Endothelial cell of umbilical vein (primary cell): Measurements from ENCODE around the gene EHF. TPM values are rescaled to one million over a fixed set of nuclear protein-coding genes. Genes with fewer than 3 reads are reported as not detected.

ENCODE experiments used
- BruUV-seq: library from RNA; stranded (reverse); fragments of 400-500 nt; replicated peaks from 2 replicates; lab custom pipeline; 2021; lab: Mats Ljungman, UMichigan
- CTCF ChIA-PET: fragments of 300-600, 350-600 bp; sonication (Branson Sonifier 250); formaldehyde crosslinking; loops from one replicate; lab custom pipeline; 2021; ENCODE audit warnings: antibody characterized with exemption, inconsistent platforms; lab: Charles Lee
- POLR2A ChIA-PET: fragments of 300-600, 350-600 bp; sonication (Branson Sonifier 250); formaldehyde crosslinking; loops from one replicate; lab custom pipeline; 2021; ENCODE audit warnings: antibody characterized with exemption, inconsistent platforms; lab: Charles Lee
- DNase-seq: peaks from one replicate; pipeline ENCODE4 v3.0.0-alpha.2; 2011; ENCODE audit warnings: low read depth, low spot score
- FAIRE-seq: peaks from 2 replicates; lab custom pipeline; 2011; peaks lifted over from hg19 to GRCh38; lab: Jason Lieb, UNC
- H2AFZ ChIP-seq: 2 replicates; pipeline ENCODE4 v1.6.0; 2012; ENCODE audit warnings: low read depth, low read length, control low read depth, inconsistent platforms
- H3K27ac ChIP-seq: 2 replicates; pipeline ENCODE4 v1.5.1; 2011; ENCODE audit warnings: low read depth, mild to moderate bottlenecking, control low read depth, low read length, moderate library complexity; ENCODE audit not compliant: insufficient read depth
- H3K27me3 ChIP-seq, 2 experiments: 2 replicates each; pipeline versions ENCODE4 v1.6.0 to v1.6.1; 2011; ENCODE audit warnings: low read length in 2 of 2, mixed read lengths in 1 of 2; ENCODE audit not compliant: control insufficient read depth in 2 of 2, insufficient read depth in 2 of 2
- H3K36me3 ChIP-seq, 2 experiments: 2 replicates in 1 of 2; 3 replicates in 1 of 2; pipeline ENCODE4 v1.5.1; 2011; ENCODE audit warnings: low read length in 2 of 2, mild to moderate bottlenecking in 1 of 2, moderate library complexity in 1 of 2; ENCODE audit not compliant: control insufficient read depth in 2 of 2, insufficient read depth in 2 of 2; ENCODE audit errors: extremely low read depth in 1 of 2
- H3K4me1 ChIP-seq: 3 replicates; pipeline ENCODE4 v1.5.1; 2011; ENCODE audit warnings: mild to moderate bottlenecking, low read length; ENCODE audit not compliant: control insufficient read depth, insufficient read depth; ENCODE audit errors: extremely low read depth
- H3K4me2 ChIP-seq: 2 replicates; pipeline ENCODE4 v1.6.1; 2011; ENCODE audit warnings: low read length, control low read depth, mixed read lengths; ENCODE audit not compliant: insufficient read depth
- H3K4me3 ChIP-seq, 3 experiments: fragments of 200-600 bp in 1 of 3; sonication (generic), shearing (Covaris generic) in 1 of 3; replicated peaks in 1 of 3; 2 replicates each; pipeline ENCODE4 v1.5.1; 2011 to 2016; ENCODE audit warnings: control low read depth in 3 of 3, low read length in 3 of 3, mild to moderate bottlenecking in 2 of 3, inconsistent platforms in 1 of 3, low read depth in 1 of 3, moderate library complexity in 1 of 3; ENCODE audit not compliant: insufficient read depth in 1 of 3
- H3K79me2 ChIP-seq: 2 replicates; pipeline ENCODE4 v1.6.0; 2012; ENCODE audit warnings: low read length, inconsistent platforms; ENCODE audit not compliant: control insufficient read depth, insufficient read depth
- H3K9ac ChIP-seq: replicated peaks from 2 replicates; pipeline ENCODE3; 2011; ENCODE audit warnings: low read length, control low read depth; ENCODE audit not compliant: insufficient read depth; ENCODE audit errors: extremely low read depth
- H3K9me1 ChIP-seq: replicated peaks from 3 replicates; pipeline ENCODE4 v1.6.0; 2011; ENCODE audit warnings: mild to moderate bottlenecking, low read length; ENCODE audit not compliant: control insufficient read depth, insufficient read depth; ENCODE audit errors: extremely low read depth
- H3K9me3 ChIP-seq: replicated peaks from 2 replicates; pipeline ENCODE4 v1.5.1; 2012; ENCODE audit warnings: low read length, inconsistent platforms; ENCODE audit not compliant: control insufficient read depth, insufficient read depth
- H4K20me1 ChIP-seq: replicated peaks from 2 replicates; pipeline ENCODE3; 2011; ENCODE audit warnings: mild to moderate bottlenecking, low read length; ENCODE audit not compliant: control insufficient read depth, insufficient read depth; ENCODE audit errors: extremely low read depth
- EZH2 ChIP-seq: IDR thresholded peaks from 2 replicates; pipeline ENCODE4 v1.6.1; 2012; ENCODE audit warnings: borderline replicate concordance, low read depth, mild to moderate bottlenecking, moderate library complexity, low read length, inconsistent platforms; ENCODE audit not compliant: severe bottlenecking
- FOS ChIP-seq: IDR thresholded peaks from 2 replicates; pipeline ENCODE4 v1.6.1; 2011; ENCODE audit warnings: mild to moderate bottlenecking, low read length, moderate library complexity, borderline replicate concordance; ENCODE audit not compliant: insufficient read depth
- GATA2 ChIP-seq: IDR thresholded peaks from 2 replicates; pipeline ENCODE4 v1.7.0; 2011; ENCODE audit warnings: low read depth, mild to moderate bottlenecking, moderate library complexity, mixed read lengths, low read length; ENCODE audit not compliant: insufficient read length, insufficient read depth
- JUN ChIP-seq: IDR thresholded peaks from 2 replicates; pipeline ENCODE4 v1.6.1; 2011; ENCODE audit warnings: borderline replicate concordance, low read depth; ENCODE audit not compliant: insufficient read length, insufficient read depth
- MYC ChIP-seq: IDR thresholded peaks from one replicate; pipeline ENCODE4 v1.6.1; 2011; ENCODE audit warnings: mild to moderate bottlenecking, low read depth, low read length
- POLR2A ChIP-seq: IDR thresholded peaks from 2 replicates; pipeline ENCODE4 v1.6.1; 2012; ENCODE audit warnings: low read depth, mild to moderate bottlenecking, control low read depth, low read length
- POLR2AphosphoS5 ChIP-seq: IDR thresholded peaks from 2 replicates; pipeline ENCODE4 v1.6.1; 2012; ENCODE audit warnings: low read depth, mild to moderate bottlenecking, control low read depth, low read length, moderate library complexity; ENCODE audit not compliant: insufficient read depth
- dilution Hi-C: fragments of 300-500 bp; cut with MboI; formaldehyde crosslinking; loops from one replicate; pipeline ENCODE4 v1.15.0; 2019; ENCODE audit warnings: low sequenced_read_pairs; ENCODE audit not compliant: extremely low pct_ligation_motif_present
- intact Hi-C: fragments of 100-400 bp; cut with micrococcal nuclease; formaldehyde crosslinking; loops from one replicate; pipeline ENCODE4 v1.10.0; 2022
- polyA plus RNA-seq, 4 experiments: library from polyadenylated mRNA; depleted of rRNA in 3 of 4; stranded (reverse) in 3 of 4; unstranded in 1 of 4; fragments of >200 nt; gene quantifications; 2 replicates each; pipeline versions ENCODE4 v1.2.1 to v1.2.3, GENCODE V29; 2011 to 2012; ENCODE audit warnings: missing spikeins in 1 of 4
- total RNA-seq: library from RNA; stranded (reverse); gene quantifications from 2 replicates; pipeline ENCODE4 v1.2.3, GENCODE V29; 2021
- TF ChIP-seq, protein P1 (sequence below): IDR thresholded peaks from 2 replicates; pipeline ENCODE4 v1.6.1; 2011; ENCODE audit not compliant: insufficient read depth, insufficient read length
- TF ChIP-seq, protein P2 (sequence below), 2 donors: IDR thresholded peaks; 1 replicate in 1 of 2; 2 replicates in 1 of 2; pipeline ENCODE4 v1.5.1; 2011; ENCODE audit warnings: low read length in 2 of 2, mild to moderate bottlenecking in 2 of 2, moderate library complexity in 2 of 2, control low read depth in 1 of 2, inconsistent platforms in 1 of 2, low read depth in 1 of 2; ENCODE audit not compliant: insufficient read depth in 1 of 2; ENCODE audit errors: extremely low read depth in 1 of 2

Gene EHF
- total and polyA plus RNA-seq, 2 donors (not counting 3 experiments of a cell fraction or from before 2014, with no cell fraction given), result not detected

DNA sequence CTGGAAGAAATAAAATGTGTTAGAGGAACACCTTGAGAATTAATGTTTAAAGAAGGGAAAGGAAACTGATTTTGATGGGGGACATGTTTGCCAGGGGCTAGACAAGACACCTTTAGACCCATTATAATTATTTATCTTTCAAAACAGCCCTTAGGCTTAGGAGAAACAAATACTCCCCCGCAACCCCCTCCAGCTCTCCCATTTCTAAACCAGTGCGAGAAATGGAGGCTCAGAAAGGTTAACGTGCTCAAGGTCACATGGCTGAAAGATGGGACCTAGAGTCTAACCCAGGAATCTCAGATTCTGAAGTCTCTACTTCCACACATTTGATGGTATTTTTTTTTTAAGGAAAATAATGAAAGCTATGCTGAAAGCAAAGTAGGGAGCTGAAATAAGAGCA is 18.0 kb downstream of the EHF start:
- Histone ChIP-seq H3K27me3 (peaks cover 2 to 3% of the 10 kb centered on the region in 2 experiments), H3K4me1 (no peaks in the 10 kb centered on the region), H3K4me2 (no peak overlapping the region), H3K79me2 (no peaks in the 10 kb centered on the region), H3K9me3 (no peaks in the 10 kb centered on the region), H3K36me3 (no peaks in the 10 kb centered on the region), H3K4me3 (no peak overlapping the region), H2AFZ (no peak overlapping the region), H3K9me1 (no peaks in the 10 kb centered on the region), H3K9ac (no peak overlapping the region), H4K20me1 (no peaks in the 10 kb centered on the region), H3K27ac (no peak overlapping the region)
- ChIA-PET POLR2A (no interaction called here), CTCF (interaction anchor here (1.0 kb wide), 3 partner anchors 9 to 250 kb away, joined by 3 to 6 read pairs (median 4); no protein-coding TSS in a partner anchor)
- FAIRE-seq, result no peak
- TF ChIP-seq EZH2 (no peak), POLR2A (no peak), GATA2 (no peak), JUN (no peak), FOS (no peak), POLR2AphosphoS5 (no peak), MYC (no peak)
- TF ChIP-seq, protein P1, sequence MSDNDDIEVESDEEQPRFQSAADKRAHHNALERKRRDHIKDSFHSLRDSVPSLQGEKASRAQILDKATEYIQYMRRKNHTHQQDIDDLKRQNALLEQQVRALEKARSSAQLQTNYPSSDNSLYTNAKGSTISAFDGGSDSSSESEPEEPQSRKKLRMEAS, result no peak
- TF ChIP-seq, protein P2, sequence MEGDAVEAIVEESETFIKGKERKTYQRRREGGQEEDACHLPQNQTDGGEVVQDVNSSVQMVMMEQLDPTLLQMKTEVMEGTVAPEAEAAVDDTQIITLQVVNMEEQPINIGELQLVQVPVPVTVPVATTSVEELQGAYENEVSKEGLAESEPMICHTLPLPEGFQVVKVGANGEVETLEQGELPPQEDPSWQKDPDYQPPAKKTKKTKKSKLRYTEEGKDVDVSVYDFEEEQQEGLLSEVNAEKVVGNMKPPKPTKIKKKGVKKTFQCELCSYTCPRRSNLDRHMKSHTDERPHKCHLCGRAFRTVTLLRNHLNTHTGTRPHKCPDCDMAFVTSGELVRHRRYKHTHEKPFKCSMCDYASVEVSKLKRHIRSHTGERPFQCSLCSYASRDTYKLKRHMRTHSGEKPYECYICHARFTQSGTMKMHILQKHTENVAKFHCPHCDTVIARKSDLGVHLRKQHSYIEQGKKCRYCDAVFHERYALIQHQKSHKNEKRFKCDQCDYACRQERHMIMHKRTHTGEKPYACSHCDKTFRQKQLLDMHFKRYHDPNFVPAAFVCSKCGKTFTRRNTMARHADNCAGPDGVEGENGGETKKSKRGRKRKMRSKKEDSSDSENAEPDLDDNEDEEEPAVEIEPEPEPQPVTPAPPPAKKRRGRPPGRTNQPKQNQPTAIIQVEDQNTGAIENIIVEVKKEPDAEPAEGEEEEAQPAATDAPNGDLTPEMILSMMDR (IDR thresholded peaks at IDR 0.05; ENCODE audit: extremely low read depth in 1 of 2, insufficient read depth in 1 of 2, low read depth in 1 of 2, low read length in 2 of 2), result no peak
- dilution Hi-C loops (no loop called here), intact Hi-C loops (no loop called here)
- no TSS peak for BruUV-seq
- DNase-seq, result no peak
